HCT116 (cell line): Measurements from ENCODE around the gene RHOU. TPM values are rescaled to one million over a fixed set of nuclear protein-coding genes. Genes with fewer than 3 reads are reported as not detected.

ENCODE experiments used
- ATAC-seq: fragments of 200-7000 bp; cut with Tn5 transposase; 2 replicates; pipeline ENCODE4 v1.9.1; 2020; ENCODE audit warnings: mild to moderate bottlenecking, moderate library complexity
- BruUV-seq: library from RNA; stranded (reverse); fragments of 400-500 nt; replicated peaks from 2 replicates; lab custom pipeline; 2021; lab: Mats Ljungman, UMichigan
- CTCF ChIA-PET: fragments of 300-600 bp; sonication (Branson Sonifier 250); formaldehyde crosslinking; loops from one replicate; lab custom pipeline; 2021; ENCODE audit warnings: antibody characterized with exemption; lab: Charles Lee
- POLR2A ChIA-PET: fragments of 300-600, 350-600 bp; sonication (Branson Sonifier 250); formaldehyde crosslinking; loops from one replicate; lab custom pipeline; 2021; ENCODE audit warnings: antibody characterized with exemption; lab: Charles Lee
- RAD21 ChIA-PET, 2 experiments: fragments of 300-600 bp; sonication (Branson Sonifier 250); formaldehyde crosslinking; loops; one replicate each; lab custom pipeline; 2023; ENCODE audit warnings: low total read pairs in 2 of 2; ENCODE audit not compliant: uncharacterized antibody in 2 of 2, unreplicated experiment in 2 of 2, low non-redundant PET in 1 of 2; lab: Charles Lee
- DNase-seq: peaks from one replicate; pipeline ENCODE4 v3.0.0-alpha.2; 2010; ENCODE audit warnings: low read depth, low spot score
- H2AFZ ChIP-seq: fragments of 200-600 bp; shearing (Covaris generic), sonication (generic); 2 replicates; pipeline ENCODE4 v1.6.1; 2017; ENCODE audit warnings: low read depth, mixed run types, mixed read lengths, antibody characterized with exemption, low read length; ENCODE audit not compliant: poor library complexity, severe bottlenecking
- H3K27ac ChIP-seq: 2 replicates; pipeline ENCODE4 v1.5.1; 2012; ENCODE audit warnings: low read depth, low read length
- H3K27me3 ChIP-seq: fragments of 200-600 bp; sonication (generic); 2 replicates; pipeline ENCODE4 v1.6.1; 2016; ENCODE audit warnings: mixed run types, low read length, mixed read lengths; ENCODE audit not compliant: insufficient read depth
- H3K36me3 ChIP-seq, 2 experiments: fragments of 200-500 bp in 1 of 2; fragments of 200-600 bp in 1 of 2; sonication (Bioruptor generic) in 1 of 2; sonication (generic) in 1 of 2; 2 replicates each; pipeline versions ENCODE4 v1.5.1 to v1.6.1; 2014 to 2016; ENCODE audit warnings: low read length in 2 of 2, inconsistent platforms in 1 of 2, mixed read lengths in 1 of 2, mixed run types in 1 of 2; ENCODE audit not compliant: insufficient read depth in 2 of 2, control insufficient read depth in 1 of 2
- H3K4me1 ChIP-seq, 2 experiments: fragments of 200-600 bp in 1 of 2; sonication (generic) in 1 of 2; 2 replicates each; pipeline versions ENCODE4 v1.5.1 to v1.6.1; 2012 to 2017; ENCODE audit warnings: low read length in 2 of 2, inconsistent platforms in 1 of 2, mild to moderate bottlenecking in 1 of 2, mixed read lengths in 1 of 2, mixed run types in 1 of 2, moderate library complexity in 1 of 2; ENCODE audit not compliant: insufficient read depth in 2 of 2, control insufficient read depth in 1 of 2
- H3K4me2 ChIP-seq: fragments of 200-600 bp; sonication (generic); 2 replicates; pipeline ENCODE4 v1.6.1; 2017; ENCODE audit warnings: mixed run types, low read length, mixed read lengths
- H3K4me3 ChIP-seq, 2 experiments: fragments of 200-600 bp in 1 of 2; sonication (generic) in 1 of 2; replicated peaks in 1 of 2; 2 replicates each; pipeline ENCODE4 v1.5.1; 2011 to 2016; ENCODE audit warnings: low read length in 2 of 2, control low read depth in 1 of 2, low read depth in 1 of 2, mild to moderate bottlenecking in 1 of 2, mixed read lengths in 1 of 2, mixed run types in 1 of 2
- H3K79me2 ChIP-seq: fragments of 200-600 bp; sonication (generic); 2 replicates; pipeline ENCODE4 v1.6.1; 2017; ENCODE audit warnings: mild to moderate bottlenecking, mixed run types, low read length, moderate library complexity, mixed read lengths; ENCODE audit not compliant: insufficient read depth
- H3K9ac ChIP-seq: fragments of 200-600 bp; sonication (generic); 2 replicates; pipeline ENCODE4 v1.6.1; 2016; ENCODE audit warnings: low read length, mixed read lengths
- H3K9me2 ChIP-seq: fragments of 200-600 bp; sonication (generic), shearing (Covaris generic); 2 replicates; pipeline ENCODE4 v1.6.1; 2017; ENCODE audit warnings: mixed run types, mild to moderate bottlenecking, moderate library complexity; ENCODE audit not compliant: insufficient read depth
- H3K9me3 ChIP-seq, 2 experiments: fragments of 200-500 bp in 1 of 2; fragments of 200-600 bp in 1 of 2; sonication (Bioruptor generic) in 1 of 2; sonication (generic) in 1 of 2; 2 replicates each; pipeline ENCODE4 v1.6.1; 2014 to 2017; ENCODE audit warnings: low read length in 2 of 2, mixed read lengths in 2 of 2, inconsistent platforms in 1 of 2, low read depth in 1 of 2, mild to moderate bottlenecking in 1 of 2, mixed run types in 1 of 2, moderate library complexity in 1 of 2; ENCODE audit not compliant: control insufficient read depth in 1 of 2, insufficient read depth in 1 of 2
- H4K20me1 ChIP-seq: fragments of 200-600 bp; sonication (generic), shearing (Covaris generic); 2 replicates; pipeline ENCODE4 v1.6.1; 2017; ENCODE audit warnings: mixed run types, mild to moderate bottlenecking, moderate library complexity; ENCODE audit not compliant: insufficient read depth
- CBX3 ChIP-seq: IDR thresholded peaks from 2 replicates; pipeline ENCODE4 v1.6.1; 2012; ENCODE audit warnings: low read depth
- CEBPB ChIP-seq: IDR thresholded peaks from 2 replicates; pipeline ENCODE4 v1.6.1; 2012; ENCODE audit warnings: low read depth
- FOSL1 ChIP-seq: IDR thresholded peaks from 2 replicates; pipeline ENCODE4 v1.6.1; 2012; ENCODE audit warnings: low read depth
- JUND ChIP-seq: IDR thresholded peaks from 2 replicates; pipeline ENCODE4 v1.6.1; 2012
- RAD21 ChIP-seq: IDR thresholded peaks from 2 replicates; pipeline ENCODE4 v1.6.1; 2012; ENCODE audit warnings: low read depth, mild to moderate bottlenecking
- REST ChIP-seq: IDR thresholded peaks from 2 replicates; pipeline ENCODE4 v1.6.1; 2012; ENCODE audit warnings: low read depth
- SP1 ChIP-seq: IDR thresholded peaks from 2 replicates; pipeline ENCODE4 v1.6.1; 2012; ENCODE audit warnings: low read depth
- SRF ChIP-seq: IDR thresholded peaks from 2 replicates; pipeline ENCODE4 v1.6.1; 2012; ENCODE audit warnings: low read depth
- YY1 ChIP-seq: IDR thresholded peaks from 2 replicates; pipeline ENCODE4 v1.6.1; 2011; ENCODE audit warnings: low read length, low read depth, moderate library complexity, mild to moderate bottlenecking; ENCODE audit not compliant: insufficient replicate concordance; ENCODE audit errors: extremely low read depth
- ZNF274 ChIP-seq: fragments of 200-500 bp; sonication (Bioruptor generic); IDR thresholded peaks from 2 replicates; pipeline ENCODE4 v1.6.1; 2014; ENCODE audit warnings: mild to moderate bottlenecking, low read depth, low read length, inconsistent platforms
- intact Hi-C: fragments of 100-400 bp; cut with micrococcal nuclease; formaldehyde crosslinking; loops from 2 replicates; pipeline ENCODE4 v1.10.0; 2022
- total RNA-seq: library from RNA; stranded (reverse); gene quantifications from one replicate; pipeline ENCODE4 v1.2.1, GENCODE V29; 2021; ENCODE audit not compliant: unreplicated experiment

Gene RHOU
- total RNA-seq, 1 experiment from 2014 or later, result 4.0 TPM

- TF ChIP-seq YY1 (no peak), JUND (no peak), CBX3 (no peak), SRF (no peak), RAD21 (no peak), FOSL1 (no peak), CEBPB (no peak)
These were observed 59.5 kb downstream of the RHOU start (continued) for GRCh38 chr1:228794810-228795209.

GRCh38 chr1:228795596-228795995 is 60.3 kb downstream of the RHOU start:
- intact Hi-C loops, result no loop called here
- Histone ChIP-seq H3K4me2 (no peak overlapping the region), H3K79me2 (no peaks in the 10 kb centered on the region), H3K4me3 (no peak overlapping the region), H3K9me2 (no peaks in the 10 kb centered on the region), H3K9ac (no peak overlapping the region), H4K20me1 (no peaks in the 10 kb centered on the region), H2AFZ (no peak overlapping the region), H3K27me3 (no peaks in the 10 kb centered on the region), H3K4me1 (no peaks in the 10 kb centered on the region; a peak in 1 of 4 replicates), H3K9me3 (no peaks in the 10 kb centered on the region), H3K27ac (no peak overlapping the region), H3K36me3 (no peaks in the 10 kb centered on the region)
- DNase-seq (no peak), ATAC-seq (no peak)
- no TSS peak for BruUV-seq
- ChIA-PET CTCF (no interaction called here), POLR2A (no interaction called here), RAD21 (no interaction called here)
- TF ChIP-seq CEBPB (no peak), RAD21 (no peak), ZNF274 (no peak), REST (no peak), FOSL1 (no peak), CBX3 (no peak), SP1 (no peak)

Other genes starting within 250 kb of the RHOU start
- gene RNF187, start 248.1 kb upstream of the RHOU start, total RNA-seq, result 137 TPM